ENCODE results near the gene RAB17.

DNA sequence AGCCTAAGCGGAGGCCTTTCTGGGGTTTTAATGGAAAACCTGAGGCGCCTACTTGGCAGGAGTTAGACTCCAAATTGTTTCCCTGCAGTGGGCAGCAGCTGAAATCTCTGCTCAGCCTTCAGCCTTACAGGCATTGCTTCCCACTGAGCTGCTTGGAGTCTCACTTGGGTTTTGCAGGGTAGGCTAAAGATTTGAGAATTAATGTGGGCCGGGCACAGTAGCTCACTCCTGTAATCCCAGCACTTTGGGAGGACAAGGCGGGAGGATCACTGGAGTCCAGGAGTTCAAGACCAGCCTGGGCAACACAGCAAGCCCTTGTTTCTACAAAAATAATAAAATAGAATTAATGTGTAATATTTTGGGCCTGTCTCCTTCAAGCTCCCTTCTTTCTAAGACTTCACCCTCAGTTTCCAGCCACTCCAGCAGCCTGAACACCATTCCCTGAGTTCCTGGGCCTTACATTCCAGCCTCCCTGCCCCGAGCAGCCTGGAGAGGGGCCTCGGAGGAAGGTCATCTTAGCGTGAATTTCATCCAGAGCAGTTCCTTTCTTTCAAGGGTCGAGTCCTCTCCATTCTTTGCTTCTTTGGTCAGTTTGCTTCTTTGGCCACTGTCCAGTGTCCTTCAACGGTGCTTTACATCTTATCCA is 9.1 kb upstream of the RAB17 start:
- no peak for TF ChIP-seq EZH2phosphoT487 (IDR thresholded peaks at IDR 0.05; ENCODE audit: borderline replicate concordance)
- TF ChIP-seq, protein P1, sequence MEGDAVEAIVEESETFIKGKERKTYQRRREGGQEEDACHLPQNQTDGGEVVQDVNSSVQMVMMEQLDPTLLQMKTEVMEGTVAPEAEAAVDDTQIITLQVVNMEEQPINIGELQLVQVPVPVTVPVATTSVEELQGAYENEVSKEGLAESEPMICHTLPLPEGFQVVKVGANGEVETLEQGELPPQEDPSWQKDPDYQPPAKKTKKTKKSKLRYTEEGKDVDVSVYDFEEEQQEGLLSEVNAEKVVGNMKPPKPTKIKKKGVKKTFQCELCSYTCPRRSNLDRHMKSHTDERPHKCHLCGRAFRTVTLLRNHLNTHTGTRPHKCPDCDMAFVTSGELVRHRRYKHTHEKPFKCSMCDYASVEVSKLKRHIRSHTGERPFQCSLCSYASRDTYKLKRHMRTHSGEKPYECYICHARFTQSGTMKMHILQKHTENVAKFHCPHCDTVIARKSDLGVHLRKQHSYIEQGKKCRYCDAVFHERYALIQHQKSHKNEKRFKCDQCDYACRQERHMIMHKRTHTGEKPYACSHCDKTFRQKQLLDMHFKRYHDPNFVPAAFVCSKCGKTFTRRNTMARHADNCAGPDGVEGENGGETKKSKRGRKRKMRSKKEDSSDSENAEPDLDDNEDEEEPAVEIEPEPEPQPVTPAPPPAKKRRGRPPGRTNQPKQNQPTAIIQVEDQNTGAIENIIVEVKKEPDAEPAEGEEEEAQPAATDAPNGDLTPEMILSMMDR (conservative IDR thresholded peaks at IDR 0.05; ENCODE audit: low read length) = no peak
